Right lung (tissue), 10 donors: ENCODE results near the gene ASH1L. TPM values are rescaled to one million over a fixed set of nuclear protein-coding genes. Genes with fewer than 3 reads are reported as not detected.
"Not testable (repeated sequence)": the region's sequence is repeated elsewhere in the genome, so short reads cannot be mapped to it uniquely, and the experiment has no call there.

Experiments
- DNase-seq, 2 donors: peaks; one replicate each; pipeline ENCODE4 v3.0.0-alpha.2; 2013
- long read RNA-seq, 8 donors: transcript quantifications; one replicate each; lab custom pipeline, GENCODE V29; 2026
- polyA plus RNA-seq, 5 donors: library from polyadenylated mRNA; unstranded; fragments of 120-200 nt; gene quantifications; one replicate each; pipeline versions ENCODE4 v1.2.1 to v1.2.3, GENCODE V29; 2013; ENCODE audit warnings: inconsistent platforms in 1 of 5, low replicate concordance in 1 of 5; ENCODE audit not compliant: insufficient read length in 5 of 5, insufficient read depth in 1 of 5

The ASH1L gene, protein sequence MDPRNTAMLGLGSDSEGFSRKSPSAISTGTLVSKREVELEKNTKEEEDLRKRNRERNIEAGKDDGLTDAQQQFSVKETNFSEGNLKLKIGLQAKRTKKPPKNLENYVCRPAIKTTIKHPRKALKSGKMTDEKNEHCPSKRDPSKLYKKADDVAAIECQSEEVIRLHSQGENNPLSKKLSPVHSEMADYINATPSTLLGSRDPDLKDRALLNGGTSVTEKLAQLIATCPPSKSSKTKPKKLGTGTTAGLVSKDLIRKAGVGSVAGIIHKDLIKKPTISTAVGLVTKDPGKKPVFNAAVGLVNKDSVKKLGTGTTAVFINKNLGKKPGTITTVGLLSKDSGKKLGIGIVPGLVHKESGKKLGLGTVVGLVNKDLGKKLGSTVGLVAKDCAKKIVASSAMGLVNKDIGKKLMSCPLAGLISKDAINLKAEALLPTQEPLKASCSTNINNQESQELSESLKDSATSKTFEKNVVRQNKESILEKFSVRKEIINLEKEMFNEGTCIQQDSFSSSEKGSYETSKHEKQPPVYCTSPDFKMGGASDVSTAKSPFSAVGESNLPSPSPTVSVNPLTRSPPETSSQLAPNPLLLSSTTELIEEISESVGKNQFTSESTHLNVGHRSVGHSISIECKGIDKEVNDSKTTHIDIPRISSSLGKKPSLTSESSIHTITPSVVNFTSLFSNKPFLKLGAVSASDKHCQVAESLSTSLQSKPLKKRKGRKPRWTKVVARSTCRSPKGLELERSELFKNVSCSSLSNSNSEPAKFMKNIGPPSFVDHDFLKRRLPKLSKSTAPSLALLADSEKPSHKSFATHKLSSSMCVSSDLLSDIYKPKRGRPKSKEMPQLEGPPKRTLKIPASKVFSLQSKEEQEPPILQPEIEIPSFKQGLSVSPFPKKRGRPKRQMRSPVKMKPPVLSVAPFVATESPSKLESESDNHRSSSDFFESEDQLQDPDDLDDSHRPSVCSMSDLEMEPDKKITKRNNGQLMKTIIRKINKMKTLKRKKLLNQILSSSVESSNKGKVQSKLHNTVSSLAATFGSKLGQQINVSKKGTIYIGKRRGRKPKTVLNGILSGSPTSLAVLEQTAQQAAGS (N-terminal part only)
- 10 to 100 TPM; 31.9 to 52.2 (median 48.3) TPM for polyA plus RNA-seq
- long read RNA-seq, donor 1, partial matches to known transcripts = 11 of 11 reads
- long read RNA-seq, donor 1, other reads (novel, unspliced or antisense) = 0 of 11 reads
- long read RNA-seq, donor 2, partial matches to known transcripts = 21 of 21 reads
- long read RNA-seq, donor 2, other reads (novel, unspliced or antisense) = 0 of 21 reads
- long read RNA-seq, donor 3, partial matches to known transcripts = 5 of 5 reads
- long read RNA-seq, donor 3, other reads (novel, unspliced or antisense) = 0 of 5 reads
- long read RNA-seq, donor 4, partial matches to known transcripts = 5 of 6 reads
- long read RNA-seq, donor 4, other reads (novel, unspliced or antisense) = 0 of 6 reads
- long read RNA-seq, donor 5 = 0 reads
- long read RNA-seq, donor 6, partial matches to known transcripts = 21 of 22 reads
- long read RNA-seq, donor 6, other reads (novel, unspliced or antisense) = 0 of 22 reads
- long read RNA-seq, donor 7, partial matches to known transcripts = 6 of 17 reads
- long read RNA-seq, donor 7, other reads (novel, unspliced or antisense) = 10 of 17 reads
- long read RNA-seq, donor 8 = 0 reads

DNA sequence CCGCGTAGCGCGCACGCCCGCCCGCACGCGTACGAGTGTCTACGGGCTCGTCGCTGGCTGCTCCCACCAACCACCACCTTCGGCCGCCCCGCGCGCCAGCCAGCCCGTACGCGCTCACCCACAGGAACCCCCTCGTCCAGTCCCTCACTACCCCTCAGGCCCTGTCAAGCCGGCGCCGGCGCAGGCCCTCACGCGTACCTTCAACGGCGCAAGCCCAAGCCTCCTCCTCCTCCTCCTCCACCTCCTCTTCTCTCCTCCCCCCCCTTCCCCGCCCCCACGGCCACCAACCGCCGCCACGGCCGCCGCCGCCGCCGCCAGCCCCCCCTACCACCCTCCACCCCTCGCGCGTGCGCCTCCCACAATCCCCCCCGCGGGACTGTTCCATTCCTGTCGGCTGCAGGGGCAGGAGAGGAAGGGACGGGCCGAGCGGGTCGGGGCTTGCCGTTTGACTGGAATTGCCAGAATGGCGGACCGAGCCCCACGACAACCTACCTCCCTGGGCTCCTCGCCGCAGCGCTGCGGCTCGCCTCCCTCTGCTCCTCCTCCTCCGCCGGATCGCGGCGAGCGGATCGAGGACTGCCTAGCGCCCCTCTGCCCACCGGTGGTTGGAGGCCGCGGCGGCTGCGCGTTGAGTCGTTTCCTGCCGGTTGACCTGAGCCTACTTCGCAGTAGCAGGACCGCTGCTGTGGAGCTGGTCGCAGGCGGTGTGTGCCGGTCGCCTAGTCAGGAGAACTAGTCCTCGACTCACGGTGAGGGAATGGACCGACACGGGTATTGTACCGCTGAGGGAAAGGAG, at the start of gene ASH1L:
Gene ASH1L, minus strand, starts transcription at position 223 of the 796 bp plus-strand sequence. CDS start 41,284 bp downstream, outside the sequence.
- DNase-seq = peak; percentile 95 to 97

DNA sequence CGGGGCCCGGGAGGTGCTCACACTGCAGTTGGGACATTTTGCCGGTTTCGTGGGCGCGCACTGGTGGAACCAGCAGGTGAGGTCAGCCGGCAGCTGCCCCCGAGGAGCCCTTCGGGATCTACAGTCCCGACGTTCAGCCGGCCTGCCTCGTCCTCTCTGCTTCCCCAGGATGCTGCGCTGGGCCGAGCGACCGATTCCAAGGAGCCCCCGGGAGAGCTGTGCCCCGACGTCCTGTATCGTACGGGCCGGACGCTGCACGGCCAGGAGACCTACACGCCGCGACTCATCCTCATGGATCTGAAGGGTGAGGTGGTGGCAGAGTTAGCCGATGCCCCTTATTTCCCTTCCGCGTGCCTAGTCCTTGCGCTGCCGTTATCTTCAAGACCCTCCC, 47.6 kb upstream of the ASH1L start:
- not testable (repeated sequence) for DNase-seq

DNA sequence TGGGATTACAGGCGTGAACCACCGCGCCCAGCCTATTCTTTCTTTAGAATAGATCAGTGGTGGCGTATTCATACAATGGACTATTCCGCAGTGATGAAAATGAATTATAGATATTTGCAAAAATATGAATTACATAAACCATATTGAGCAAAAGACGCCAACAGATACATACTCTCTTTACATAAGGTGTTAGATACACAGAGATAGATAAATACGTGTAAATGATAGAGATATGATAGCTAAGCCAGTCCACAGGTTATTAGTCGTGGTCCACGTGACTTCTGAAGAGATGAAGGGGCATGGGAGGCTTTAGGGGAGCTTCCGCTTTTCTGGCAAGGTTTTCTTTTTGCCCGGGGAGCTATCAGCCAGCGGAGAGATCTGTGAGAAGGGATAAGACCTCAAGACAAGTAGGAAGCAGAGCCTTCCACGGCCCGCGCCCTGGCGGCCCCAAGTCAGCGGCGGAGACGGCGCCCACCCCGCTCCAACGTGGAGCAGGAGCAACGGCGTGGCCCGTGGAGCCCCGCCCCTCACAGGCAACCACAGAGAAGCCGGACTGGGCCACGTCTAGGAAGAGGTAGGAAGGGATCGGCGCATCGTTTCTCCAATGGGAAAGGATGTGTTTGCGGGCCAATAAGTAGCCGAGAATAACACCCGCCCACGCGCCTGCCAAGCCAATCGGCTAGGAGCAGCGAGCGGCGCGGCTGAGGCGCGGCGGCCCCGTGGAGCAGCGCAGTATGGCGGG, 47.1 kb upstream of the ASH1L start, which contains the start of gene MSTO1:
Gene MSTO1, plus strand, starts transcription at position 704 of the 742 bp plus-strand sequence. Its CDS starts 31 bp downstream, at position 735.
- peak; percentile 90 to 91 for DNase-seq

DNA sequence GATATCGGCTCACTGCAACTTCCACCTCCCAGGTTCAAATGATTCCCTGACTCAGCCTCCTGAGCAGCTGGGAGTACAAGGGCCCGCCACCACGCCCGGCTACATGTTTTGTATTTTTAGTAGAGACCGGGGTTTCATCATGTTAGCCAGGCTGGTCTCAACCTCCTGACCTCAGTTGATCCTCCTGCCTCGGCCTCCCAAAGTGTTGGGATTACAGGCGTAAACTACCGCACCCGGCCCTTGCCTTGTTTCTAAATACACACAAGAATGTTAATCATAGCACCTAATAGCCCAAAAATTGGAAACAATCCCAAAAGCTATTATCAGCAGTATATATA, 46.3 kb upstream of the ASH1L start:
- DNase-seq = no peak

DNA sequence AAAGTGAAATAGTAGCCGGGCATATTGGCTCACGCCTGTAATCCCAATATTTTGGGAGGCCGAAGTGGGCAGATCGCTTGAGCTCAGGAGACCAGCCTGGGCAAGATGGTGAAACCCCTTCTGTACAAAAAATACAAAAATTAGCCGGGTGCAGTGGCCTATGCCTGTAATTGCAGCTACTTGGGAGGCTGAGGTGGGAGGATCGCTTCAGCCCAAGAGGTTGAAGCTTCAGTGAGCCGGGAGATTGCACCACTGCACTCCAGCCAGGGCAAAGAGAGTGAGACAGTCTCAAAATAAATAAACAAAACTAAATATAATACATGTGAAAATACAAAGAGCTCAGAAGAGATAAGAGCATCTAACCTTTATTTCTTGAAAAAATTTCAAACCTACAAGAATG, 45.1 kb upstream of the ASH1L start:
- no peak for DNase-seq

DNA sequence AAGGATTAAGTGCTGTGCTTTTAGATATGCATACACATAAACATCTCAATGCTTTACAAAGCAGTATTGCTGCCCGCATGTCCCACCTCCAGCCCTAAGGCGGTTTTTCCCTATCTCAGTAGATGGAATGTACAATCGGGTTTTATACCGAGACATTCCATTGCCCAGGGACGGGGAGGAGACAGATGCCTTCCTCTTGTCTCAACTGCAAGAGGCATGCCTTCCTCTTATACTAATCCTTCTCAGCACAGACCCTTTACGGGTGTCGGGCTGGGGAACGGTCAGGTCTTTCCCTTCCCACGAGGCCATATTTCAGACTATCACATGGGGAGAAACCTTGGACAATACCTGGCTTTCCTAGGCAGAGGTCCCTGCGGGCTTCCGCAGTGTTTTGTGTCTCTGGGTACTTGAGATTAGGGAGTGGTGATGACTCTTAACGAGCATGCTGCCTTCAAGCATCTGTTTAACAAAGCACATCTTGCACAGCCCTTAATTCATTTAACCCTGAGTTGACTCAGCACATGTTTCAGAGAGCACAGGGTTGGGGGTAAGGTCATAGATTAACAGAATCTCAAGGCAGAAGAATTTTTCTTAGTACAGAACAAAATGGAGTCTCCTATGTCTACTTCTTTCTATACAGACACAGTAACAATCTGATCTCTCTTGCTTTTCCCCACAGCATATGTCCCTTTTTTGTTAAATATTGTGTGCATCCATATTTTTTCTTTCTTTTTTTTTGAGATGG, 37.4 kb upstream of the ASH1L start:
- DNase-seq = not testable (repeated sequence)

DNA sequence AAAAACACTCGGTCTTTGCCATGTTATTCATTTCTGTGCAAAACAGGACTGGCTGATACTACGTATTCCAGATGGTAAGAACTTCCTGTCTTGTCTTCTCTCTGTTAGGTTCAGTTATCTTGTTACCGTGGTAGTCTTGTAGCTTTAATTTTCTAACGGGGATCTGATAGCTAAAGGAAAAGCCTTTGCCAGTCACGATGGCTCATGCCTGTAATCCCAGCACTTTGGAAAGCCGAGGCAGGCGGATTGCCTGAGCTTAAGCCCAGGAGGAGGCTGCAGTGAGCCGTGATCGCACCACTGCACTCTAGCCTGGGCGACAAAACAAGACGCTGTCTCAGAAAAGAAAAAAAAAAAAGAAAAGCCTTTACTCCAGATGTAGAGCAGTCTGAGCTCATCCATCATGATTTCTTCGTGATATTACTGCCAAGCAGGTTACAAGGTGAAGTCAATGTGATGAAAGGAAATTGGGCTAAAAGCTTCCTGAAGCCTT, 36.3 kb upstream of the ASH1L start:
- DNase-seq = peak in 1 of 2 donors; percentile 9

DNA sequence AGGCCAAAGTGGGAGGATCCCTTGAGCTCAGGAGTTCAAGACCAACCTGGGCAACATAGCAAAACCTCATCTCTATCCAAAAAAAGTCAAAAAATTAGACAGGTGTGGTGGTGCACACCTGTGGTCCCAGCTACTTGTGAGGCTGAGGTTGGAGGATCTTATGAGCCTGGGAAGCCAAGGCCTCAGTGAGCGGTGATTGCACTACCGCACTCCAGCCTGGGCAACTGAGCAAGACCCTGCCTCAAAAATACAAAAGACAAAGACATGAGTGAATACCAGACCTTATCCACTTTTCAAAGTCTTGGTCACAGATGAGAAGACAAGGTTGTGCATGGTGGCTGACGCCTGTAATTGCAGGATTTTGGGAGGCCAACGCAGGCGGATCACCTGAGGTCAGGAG, 34.3 kb upstream of the ASH1L start:
- no peak for DNase-seq

DNA sequence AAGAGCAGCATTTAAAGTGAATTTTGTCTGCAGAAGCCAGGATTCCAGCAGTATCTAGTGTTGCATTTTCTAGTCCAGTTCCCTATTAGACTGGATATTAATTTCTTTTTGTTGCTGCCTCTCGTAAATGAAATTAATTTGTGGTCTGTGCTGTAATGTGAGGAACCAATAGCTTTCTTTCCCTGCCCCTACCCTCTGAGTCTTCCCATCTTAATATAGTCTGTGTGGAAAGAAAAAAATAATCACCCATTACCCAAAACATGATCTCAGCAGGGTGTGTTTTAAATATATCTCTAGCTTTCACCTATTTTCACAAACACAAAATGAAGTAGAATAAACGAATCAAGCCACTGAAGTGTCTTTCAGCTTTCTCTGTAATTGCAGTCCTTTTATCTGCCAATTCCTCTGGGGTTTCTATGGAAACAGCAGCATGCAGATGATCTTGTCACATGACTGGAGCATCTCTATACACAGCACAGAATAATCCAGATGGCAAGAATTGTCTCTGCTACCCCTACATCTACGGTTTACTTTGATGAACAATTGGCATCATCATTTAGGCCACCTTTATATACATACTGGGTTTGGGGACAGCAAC, 33.4 kb upstream of the ASH1L start:
- not testable (repeated sequence) for DNase-seq

DNA sequence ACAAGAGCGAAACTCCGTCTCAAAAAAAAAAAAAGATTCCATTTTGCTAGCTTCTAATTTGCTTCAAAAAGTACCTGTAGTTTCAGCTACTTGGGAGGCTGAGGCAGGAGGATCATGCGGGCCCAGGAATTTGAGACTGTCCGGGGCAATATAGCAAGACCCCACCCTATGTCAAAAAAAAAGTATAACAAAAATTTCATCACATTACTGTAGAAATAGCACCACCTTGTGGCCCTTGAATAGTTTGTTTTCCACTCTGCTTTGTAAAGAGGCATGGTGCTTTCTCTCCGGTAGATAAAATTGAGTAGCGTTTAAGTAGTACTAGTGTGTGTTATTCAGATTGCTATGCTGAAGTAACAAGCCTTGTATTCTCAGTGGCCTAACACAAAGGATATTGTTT, 29.2 kb upstream of the ASH1L start:
- DNase-seq = peak; percentile 24 to 31

DNA sequence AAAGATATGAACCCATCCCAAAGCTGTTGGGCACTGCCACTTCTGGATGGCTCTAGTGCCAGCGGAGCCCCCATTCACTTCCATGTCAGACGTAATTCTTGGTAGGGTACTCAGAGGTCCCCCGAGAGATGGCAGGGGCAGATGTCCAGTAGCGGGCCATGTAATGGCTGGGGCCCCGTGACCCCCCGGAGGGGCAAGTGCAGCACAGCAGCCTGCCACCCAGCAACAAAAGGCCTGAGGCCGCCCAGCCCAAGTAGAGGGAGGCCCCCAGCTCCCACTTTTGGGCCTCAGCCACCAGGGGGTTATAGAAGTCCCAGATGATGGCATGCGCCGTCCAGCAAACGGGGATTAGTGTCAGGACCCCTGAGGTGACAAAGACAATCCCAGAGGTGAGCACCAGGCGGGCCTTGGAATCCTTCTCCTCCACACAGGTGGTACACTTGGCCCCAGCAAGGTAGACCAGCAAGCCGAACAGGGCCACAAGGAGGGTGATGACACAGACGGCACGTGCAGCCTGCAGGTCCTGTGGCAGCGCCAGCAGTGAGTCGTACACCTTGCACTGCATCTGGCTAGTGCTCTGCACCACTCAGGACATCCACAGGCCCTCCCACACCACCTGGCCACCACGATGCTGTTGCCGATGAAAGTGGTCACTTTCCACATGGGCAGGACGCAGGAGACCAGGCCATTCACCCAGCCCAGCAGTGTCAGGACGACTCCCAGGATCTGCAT, 28.1 kb upstream of the ASH1L start:
- DNase-seq = not testable (repeated sequence)

DNA sequence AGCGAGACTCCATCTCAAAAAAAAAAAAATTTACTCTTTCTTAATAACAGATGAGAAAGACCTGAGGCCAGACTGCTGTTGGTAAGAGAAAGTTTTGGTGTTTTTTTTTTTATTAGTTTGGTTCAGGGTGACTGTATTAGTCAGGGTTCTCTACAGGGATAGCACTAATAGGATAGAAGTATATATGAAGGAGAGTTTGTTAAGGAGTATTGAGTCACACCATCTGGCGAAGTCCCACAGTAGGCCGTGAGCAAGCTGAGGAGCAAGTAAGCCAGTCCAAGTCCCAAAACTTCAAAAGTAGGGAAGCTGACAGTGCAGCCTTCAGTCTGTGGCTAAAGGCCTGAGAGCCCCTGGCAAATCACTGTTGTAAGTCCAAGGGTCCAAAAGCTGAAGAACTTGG, 26.7 kb upstream of the ASH1L start:
- DNase-seq = not testable (repeated sequence)

DNA sequence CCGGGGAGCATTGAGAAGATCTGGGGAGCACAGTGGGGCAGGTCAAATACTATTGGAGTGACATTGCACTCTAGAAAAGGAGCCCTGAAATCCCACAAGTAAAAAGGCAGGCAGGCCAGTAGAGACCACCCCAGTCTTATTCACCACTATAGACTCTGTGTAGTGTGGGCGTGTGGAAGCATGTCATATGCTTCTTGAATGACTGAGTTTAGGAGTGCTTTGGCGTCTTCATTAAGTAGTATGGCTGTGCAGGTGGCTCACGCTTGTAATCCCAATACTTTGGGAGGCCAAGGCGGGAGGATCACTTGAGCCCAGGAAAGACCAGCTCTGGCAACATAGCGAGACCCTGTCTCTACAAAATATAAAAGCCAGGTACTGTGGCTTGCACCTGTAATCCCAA, 21.2 kb upstream of the ASH1L start:
- not testable (repeated sequence) for DNase-seq

DNA sequence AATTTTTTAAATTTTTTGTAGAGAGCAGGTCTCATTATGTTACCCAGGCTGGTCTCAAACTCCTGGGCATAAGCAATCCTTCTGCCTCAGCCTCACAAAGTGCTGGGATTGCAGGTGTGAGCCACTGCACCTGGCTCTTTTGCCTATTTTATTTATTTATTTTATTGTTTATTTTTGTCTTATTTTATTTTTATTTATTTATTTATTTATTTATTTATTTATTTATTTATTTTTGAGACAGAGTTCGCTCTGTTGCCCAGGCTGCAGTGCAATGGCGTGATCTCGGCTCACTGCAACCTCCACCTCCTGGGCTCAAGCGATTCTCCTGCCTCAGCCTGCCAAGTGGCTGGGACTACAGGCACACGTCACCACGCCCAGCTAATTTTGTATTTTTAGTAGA, 13.0 kb upstream of the ASH1L start:
- not testable (repeated sequence) for DNase-seq

DNA sequence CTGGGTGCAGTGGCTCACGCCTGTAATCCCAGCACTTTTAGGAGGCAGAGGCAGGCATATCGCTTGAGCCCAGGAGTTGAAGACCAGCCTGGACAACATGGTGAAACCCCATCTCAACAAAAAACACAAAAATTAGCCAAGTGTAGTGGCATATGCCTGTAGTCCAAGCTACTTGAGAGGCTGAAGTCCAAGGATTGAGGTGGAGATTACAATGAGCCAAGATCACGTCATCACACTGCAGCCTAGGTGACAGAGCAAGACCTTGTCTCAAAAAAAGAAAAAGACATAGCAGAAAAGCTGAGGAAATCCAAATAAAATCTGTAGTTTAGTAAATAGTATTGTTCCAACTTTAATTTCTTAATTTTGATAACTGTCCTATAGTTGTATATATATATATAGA, 11.5 kb upstream of the ASH1L start:
- DNase-seq = no peak

DNA sequence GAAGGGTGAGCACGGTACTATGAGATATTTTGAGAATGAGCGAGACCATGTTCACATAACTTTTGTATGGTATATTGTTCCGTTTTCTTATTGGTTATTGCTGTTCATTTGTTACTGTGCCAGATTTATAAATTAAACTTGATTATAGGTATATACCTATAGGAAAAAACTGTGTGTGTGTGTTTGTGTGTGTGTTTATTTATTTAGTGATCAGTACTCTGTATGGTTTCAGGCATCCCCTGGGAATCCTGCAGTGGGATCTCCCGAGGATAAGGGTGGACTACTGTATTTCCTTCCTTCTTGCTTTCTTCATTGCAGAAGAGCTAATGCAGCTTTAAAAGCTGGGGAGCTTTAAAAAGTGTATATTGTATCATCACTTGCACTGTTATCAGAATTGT, 8.0 kb upstream of the ASH1L start:
- no peak for DNase-seq

DNA sequence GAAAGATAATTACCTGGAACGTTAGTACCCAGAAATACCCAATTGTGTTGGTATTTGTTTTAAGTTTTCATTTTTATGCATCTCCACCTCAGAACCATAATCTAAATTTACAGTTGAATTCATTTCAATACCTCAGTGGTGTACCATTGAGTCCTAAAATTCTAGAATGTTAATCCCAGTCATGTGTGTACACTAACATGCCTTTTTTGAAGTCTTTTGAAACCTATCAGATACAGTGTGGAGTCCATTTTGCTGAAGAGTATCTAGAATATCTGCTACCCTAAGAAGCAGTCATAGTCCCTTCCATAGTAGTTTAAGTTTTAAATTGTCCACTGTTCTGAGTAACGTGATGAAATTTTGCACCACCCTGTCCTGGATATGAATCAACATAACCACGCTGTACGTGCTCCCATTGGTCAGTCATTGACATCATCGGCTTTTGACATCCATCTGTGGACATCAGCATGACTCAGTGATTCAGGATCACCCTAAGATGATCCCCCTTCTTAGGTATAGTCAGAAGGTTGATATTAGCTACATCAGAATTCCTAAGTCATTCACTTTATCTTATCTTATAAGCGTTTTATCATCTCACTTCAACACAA, 7.5 kb upstream of the ASH1L start:
- no peak for DNase-seq
